ENCODE measurements around the gene PRODH. TPM values are rescaled to one million over a fixed set of nuclear protein-coding genes. Genes with fewer than 3 reads are reported as not detected.
"Not testable (repeated sequence)": the region's sequence is repeated elsewhere in the genome, so short reads cannot be mapped to it uniquely, and the experiment has no call there.

PRODH gene
- polyA plus RNA-seq, 1 of the 3 experiments (the other 2 are of a cell fraction): 0.03 TPM

GRCh38 chr22:18965526-18966421, 29.7 kb upstream of the PRODH start:
- Histone ChIP-seq H3K9ac (no peak overlapping the region), H3K36me3 (replicated peaks in 1 of 2; ENCODE audit: control insufficient read depth in 1 of 2, insufficient read depth in 2 of 2, low read length in 1 of 2) (no peaks in the 10 kb centered on the region), H3K4me1 (ENCODE audit: control insufficient read depth in 1 of 2, insufficient read depth in 2 of 2, low read depth in 1 of 2, low read length in 1 of 2) (peaks cover 0 to 20% of the 10 kb centered on the region in 2 experiments; a peak in 1 of 4 replicates), H3F3A (replicated peaks; ENCODE audit: insufficient read depth) (no peaks in the 10 kb centered on the region), H3K9me2 (no peaks in the 10 kb centered on the region), H3K4me3 (ENCODE audit: low read depth in 2 of 2, low read length in 1 of 2) (no peak overlapping the region), H3K9me3 (no peaks in the 10 kb centered on the region), H3K27ac (ENCODE audit: low read depth in 2 of 2, low read length in 1 of 2) (no peak overlapping the region), H3K4me2 (no peak overlapping the region), H3K79me2 (ENCODE audit: insufficient read depth) (no peaks in the 10 kb centered on the region), H3K27me3 (ENCODE audit: insufficient read depth) (no peaks in the 10 kb centered on the region), H4K20me1 (ENCODE audit: insufficient read depth) (no peaks in the 10 kb centered on the region), H2AFZ (ENCODE audit: low read depth) (no peak overlapping the region)
- ChIA-PET CTCF (interaction anchor here (0.8 kb wide), 1 partner anchor 12 kb away, joined by 4 read pairs; no protein-coding TSS in a partner anchor), POLR2A (no interaction called here)
- TF ChIP-seq TCF12 (IDR thresholded peaks at IDR 0.05): no peak
- TF ChIP-seq REST (IDR thresholded peaks at IDR 0.05; ENCODE audit: low read depth, low read length): no peak
- TF ChIP-seq CTCF (IDR thresholded peaks at IDR 0.05): no peak
- TF ChIP-seq PBX3 (IDR thresholded peaks at IDR 0.05): no peak
- TF ChIP-seq CHD2 (IDR thresholded peaks at IDR 0.05; ENCODE audit: low read length, partially characterized antibody): no peak
- no peak for TF ChIP-seq POLR2AphosphoS5 (IDR thresholded peaks at IDR 0.05; ENCODE audit: low read depth, low read length)
- no peak for TF ChIP-seq ZBTB33 (IDR thresholded peaks at IDR 0.05; ENCODE audit: borderline replicate concordance, low read depth)
- no peak for TF ChIP-seq USF1 (IDR thresholded peaks at IDR 0.05; ENCODE audit: borderline replicate concordance, low read depth)
- no peak for TF ChIP-seq RAD21 (IDR thresholded peaks at IDR 0.05; ENCODE audit: low read length)
- no peak for TF ChIP-seq GABPA (IDR thresholded peaks at IDR 0.05; ENCODE audit: low read depth)
- no peak for TF ChIP-seq JUND (IDR thresholded peaks at IDR 0.05)
- TF ChIP-seq FOXJ3 (CRISPR knock-in tag; IDR thresholded peaks at IDR 0.05): no peak
- no peak for TF ChIP-seq MEF2A (IDR thresholded peaks at IDR 0.05; ENCODE audit: borderline replicate concordance, low read depth)
- no peak for TF ChIP-seq FOSL2 (IDR thresholded peaks at IDR 0.05; ENCODE audit: borderline replicate concordance, low read depth)
- TF ChIP-seq RCOR1 (IDR thresholded peaks at IDR 0.05; ENCODE audit: low read length): no peak
- TF ChIP-seq YY1 (IDR thresholded peaks at IDR 0.05; ENCODE audit: low read depth): no peak
- no peak for DNase-seq
- WGBS (ENCODE audit: low lambda C conversion rate): 61% methylated on average over 7 of the region's 14 CpGs

GRCh38 chr22:18964501-18965265, 28.6 kb upstream of the PRODH start:
- H3K4me3 ChIP-seq (ENCODE audit: low read depth in 2 of 2, low read length in 1 of 2); H3K4me2 ChIP-seq; H3K9ac ChIP-seq; POLR2A ChIA-PET; H3K27me3 ChIP-seq (ENCODE audit: insufficient read depth); H3F3A ChIP-seq (replicated peaks; ENCODE audit: insufficient read depth); H4K20me1 ChIP-seq (ENCODE audit: insufficient read depth); H2AFZ ChIP-seq (ENCODE audit: low read depth); H3K36me3 ChIP-seq (replicated peaks in 1 of 2; ENCODE audit: control insufficient read depth in 1 of 2, insufficient read depth in 2 of 2, low read length in 1 of 2); H3K9me3 ChIP-seq; DNase-seq; H3K79me2 ChIP-seq (ENCODE audit: insufficient read depth); H3K27ac ChIP-seq (ENCODE audit: low read depth in 2 of 2, low read length in 1 of 2); H3K9me2 ChIP-seq: not testable (repeated sequence)
- H3K4me1 ChIP-seq (ENCODE audit: control insufficient read depth in 1 of 2, insufficient read depth in 2 of 2, low read depth in 1 of 2, low read length in 1 of 2): peaks cover 0 to 18% of the 10 kb centered on the region in 2 experiments; a peak in 1 of 4 replicates
- WGBS (ENCODE audit: low lambda C conversion rate): 55% methylated on average over 6 of the region's 19 CpGs
- CTCF ChIA-PET: interaction anchor here (0.8 kb wide), 1 partner anchor 11 kb away, joined by 4 read pairs; no protein-coding TSS in a partner anchor
